ENCODE measurements around the gene SYT1. TPM values are rescaled to one million over a fixed set of nuclear protein-coding genes. Genes with fewer than 3 reads are reported as not detected.

SYT1 gene
- total and polyA plus RNA-seq, 2 experiments from 2014 or later = 48.7 to 51.7 TPM

GRCh38 chr12:79357048-79357447 is 492.5 kb downstream of the SYT1 start:
- H3K27ac Mint-ChIP-seq = no peak overlapping the region
- no peak for TF ChIP-seq ETS1 (IDR thresholded peaks at IDR 0.05)
- no peaks in the 10 kb centered on the region for H3K79me2 ChIP-seq (replicated peaks; ENCODE audit: insufficient read depth)
- no peaks in the 10 kb centered on the region for H3K27me3 ChIP-seq (ENCODE audit: insufficient read depth)
- ATAC-seq = no peak
- peaks cover 1% of the 10 kb centered on the region; the same call in 1 of the 2 replicates for H3K4me1 ChIP-seq (ENCODE audit: insufficient read depth)
- H3K27me3 Mint-ChIP-seq (ENCODE audit: insufficient read depth, low read depth, poor library complexity) = no peaks in the 10 kb centered on the region
- H3K36me3 Mint-ChIP-seq (ENCODE audit: low read depth) = no peaks in the 10 kb centered on the region; the same call in 2 of the 3 replicates
- H3K4me3 ChIP-seq = no peak overlapping the region
- peaks cover 18% of the 10 kb centered on the region for H3K4me1 Mint-ChIP-seq
- no peaks in the 10 kb centered on the region for H3K36me3 ChIP-seq (ENCODE audit: insufficient read depth)
- H3K9me2 ChIP-seq (ENCODE audit: insufficient read depth) = no peaks in the 10 kb centered on the region
- H3K9me3 Mint-ChIP-seq = no peaks in the 10 kb centered on the region
- no peaks in the 10 kb centered on the region for H4K20me1 ChIP-seq (replicated peaks; ENCODE audit: insufficient read depth)
- H3K27ac ChIP-seq (ENCODE audit: low read depth) = no peak overlapping the region
- no peak overlapping the region for H2AFZ ChIP-seq
- no peak for DNase-seq (ENCODE audit: low spot score)
- H3K4me3 Mint-ChIP-seq = no peak overlapping the region
- no peak overlapping the region for H3K4me2 ChIP-seq
- H3F3A ChIP-seq (replicated peaks; ENCODE audit: low read depth) = no peaks in the 10 kb centered on the region

GRCh38 chr12:79358716-79359300 is 494.2 kb downstream of the SYT1 start:
- ATAC-seq = no peak; the same call in 2 of the 3 replicates
- peaks cover 16% of the 10 kb centered on the region for H3K4me1 Mint-ChIP-seq
- no peak overlapping the region for H2AFZ ChIP-seq
- H3K36me3 ChIP-seq (ENCODE audit: insufficient read depth) = no peaks in the 10 kb centered on the region
- no peaks in the 10 kb centered on the region for H3K27me3 Mint-ChIP-seq (ENCODE audit: insufficient read depth, low read depth, poor library complexity)
- no peaks in the 10 kb centered on the region for H3K79me2 ChIP-seq (replicated peaks; ENCODE audit: insufficient read depth)
- H3K27ac ChIP-seq (ENCODE audit: low read depth) = no peak overlapping the region
- no peaks in the 10 kb centered on the region for H3K9me2 ChIP-seq (ENCODE audit: insufficient read depth)
- H3K9me3 Mint-ChIP-seq = no peaks in the 10 kb centered on the region
- no peaks in the 10 kb centered on the region for H4K20me1 ChIP-seq (replicated peaks; ENCODE audit: insufficient read depth)
- H3K36me3 Mint-ChIP-seq (ENCODE audit: low read depth) = no peaks in the 10 kb centered on the region; the same call in 2 of the 3 replicates
- H3K4me1 ChIP-seq (ENCODE audit: insufficient read depth) = peaks cover 12% of the 10 kb centered on the region; the same call in 1 of the 2 replicates
- no peak overlapping the region for H3K27ac Mint-ChIP-seq
- no peaks in the 10 kb centered on the region for H3K27me3 ChIP-seq (ENCODE audit: insufficient read depth)
- no peak overlapping the region for H3K4me3 ChIP-seq
- DNase-seq (ENCODE audit: low spot score) = peak; percentile 57
- H3K4me3 Mint-ChIP-seq = no peak overlapping the region
- H3F3A ChIP-seq (replicated peaks; ENCODE audit: low read depth) = no peaks in the 10 kb centered on the region
- H3K4me2 ChIP-seq = no peak overlapping the region
- TF ChIP-seq CTCF (conservative IDR thresholded peaks at IDR 0.05; ENCODE audit: low read depth in 2 of 2) (peak; percentile 38 to 40; a peak in 3 of 4 replicates), CREB1 (CRISPR knock-in tag; IDR thresholded peaks at IDR 0.05; ENCODE audit: low read depth) (no peak), POLR2AphosphoS5 (IDR thresholded peaks at IDR 0.05; ENCODE audit: low read depth) (no peak)

- H3K27ac ChIP-seq (ENCODE audit: low read depth) = no peak overlapping the region
- H3K36me3 Mint-ChIP-seq (ENCODE audit: low read depth) = no peaks in the 10 kb centered on the region; the same call in 2 of the 3 replicates
- H3K27me3 ChIP-seq (ENCODE audit: insufficient read depth) = no peaks in the 10 kb centered on the region
- no peaks in the 10 kb centered on the region for H4K20me1 ChIP-seq (replicated peaks; ENCODE audit: insufficient read depth)
- no peak overlapping the region for H3K27ac Mint-ChIP-seq
- no peaks in the 10 kb centered on the region for H3K36me3 ChIP-seq (ENCODE audit: insufficient read depth)
- H3K4me1 Mint-ChIP-seq = peaks cover 20% of the 10 kb centered on the region
- H3K4me3 Mint-ChIP-seq = no peak overlapping the region
- no peaks in the 10 kb centered on the region for H3K9me2 ChIP-seq (ENCODE audit: insufficient read depth)
- H3K27me3 Mint-ChIP-seq (ENCODE audit: insufficient read depth, low read depth, poor library complexity) = no peaks in the 10 kb centered on the region
- ATAC-seq (no peak), DNase-seq (ENCODE audit: low spot score) (no peak)
- no peaks in the 10 kb centered on the region for H3K9me3 Mint-ChIP-seq
- no peak overlapping the region for H2AFZ ChIP-seq
- no peaks in the 10 kb centered on the region for H3K79me2 ChIP-seq (replicated peaks; ENCODE audit: insufficient read depth)
- H3K4me3 ChIP-seq = no peak overlapping the region
- peaks cover 12% of the 10 kb centered on the region; the same call in 1 of the 2 replicates for H3K4me1 ChIP-seq (ENCODE audit: insufficient read depth)
- no peak overlapping the region for H3K4me2 ChIP-seq
- H3F3A ChIP-seq (replicated peaks; ENCODE audit: low read depth) = no peaks in the 10 kb centered on the region
- TF ChIP-seq REST (IDR thresholded peaks at IDR 0.05; ENCODE audit: unreplicated experiment) = no peak
- TF ChIP-seq NANOG (IDR thresholded peaks at IDR 0.05; ENCODE audit: borderline replicate concordance) = no peak
- TF ChIP-seq CREB1 (CRISPR knock-in tag; IDR thresholded peaks at IDR 0.05; ENCODE audit: low read depth) = no peak
- no peak for TF ChIP-seq ZNF114 (CRISPR knock-in tag; IDR thresholded peaks at IDR 0.05)
- no peak for TF ChIP-seq EZH2 (IDR thresholded peaks at IDR 0.05; ENCODE audit: low read depth, unreplicated experiment)
- no peak for TF ChIP-seq POLR2AphosphoS5 (IDR thresholded peaks at IDR 0.05; ENCODE audit: low read depth)
- no peak for TF ChIP-seq CTCF (conservative IDR thresholded peaks at IDR 0.05; ENCODE audit: low read depth in 2 of 2)
Observed at GRCh38 chr12:79360286-79360685, 495.7 kb downstream of the SYT1 start.
